ENCODE data around the gene SMAD2. TPM values are rescaled to one million over a fixed set of nuclear protein-coding genes. Genes with fewer than 3 reads are reported as not detected.

Gene SMAD2
- total and polyA plus RNA-seq, 2 of the 8 experiments (the other 6 are each of a cell fraction or from before 2014, with no cell fraction given) = 28.4 to 124 TPM

- TF ChIP-seq CHD7 (IDR thresholded peaks at IDR 0.05; ENCODE audit: insufficient replicate concordance, low read length) = no peak
- TF ChIP-seq RXRA (IDR thresholded peaks at IDR 0.05; ENCODE audit: insufficient read depth, low read depth, low read length) = no peak
- no peak for TF ChIP-seq HDAC6 (IDR thresholded peaks at IDR 0.05; ENCODE audit: low read depth, low read length)
- TF ChIP-seq EGR1 (IDR thresholded peaks at IDR 0.05; ENCODE audit: borderline replicate concordance, low read depth, low read length) = no peak
- TF ChIP-seq BRCA1 (IDR thresholded peaks at IDR 0.05; ENCODE audit: low read depth, low read length) = no peak
- no peak for TF ChIP-seq POU5F1 (IDR thresholded peaks at IDR 0.05; ENCODE audit: low read depth, low read length)
- TF ChIP-seq POLR2A (IDR thresholded peaks at IDR 0.05; ENCODE audit: control extremely low read depth in 1 of 2, low read depth in 2 of 2, low read length in 2 of 2) = no peak
- TF ChIP-seq TAF7 (optimal IDR thresholded peaks at IDR 0.05; ENCODE audit: borderline replicate concordance, low read depth, low read length) = no peak
- no peak for TF ChIP-seq POLR2AphosphoS5 (IDR thresholded peaks at IDR 0.05; ENCODE audit: low read depth, low read length)
- TF ChIP-seq ATF2 (IDR thresholded peaks at IDR 0.05; ENCODE audit: low read length) = no peak
- no peak for TF ChIP-seq SP4 (IDR thresholded peaks at IDR 0.05; ENCODE audit: low read length)
These were observed 6.5 kb upstream of the SMAD2 start (continued) for GRCh38 chr18:47936952-47937351.
